ENCODE results near the gene CTAGE1.
"Not testable (repeated sequence)": the region's sequence is repeated elsewhere in the genome, so short reads cannot be mapped to it uniquely, and the experiment has no call there.

CTAGE1 gene

DNA sequence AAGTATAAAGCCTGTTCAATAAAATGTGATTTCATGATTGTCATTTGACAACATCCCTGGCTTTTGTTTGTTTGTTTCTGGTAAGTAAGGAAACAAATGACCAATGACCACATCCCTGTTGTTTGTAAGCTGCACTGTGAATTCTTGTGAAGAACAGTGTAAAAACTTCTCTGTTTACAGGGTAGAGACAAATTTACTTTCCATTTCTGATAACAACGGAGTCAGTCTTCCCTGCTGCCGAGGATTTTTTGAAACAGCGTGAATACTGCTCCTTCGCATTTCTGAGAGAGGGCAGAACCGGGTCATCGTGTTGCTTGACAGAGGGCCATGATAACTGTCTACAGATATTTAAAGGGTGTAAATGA is 38.4 kb upstream of the CTAGE1 start:
- no peak for DNase-seq (ENCODE audit: low spot score)
- TF ChIP-seq, protein P1, sequence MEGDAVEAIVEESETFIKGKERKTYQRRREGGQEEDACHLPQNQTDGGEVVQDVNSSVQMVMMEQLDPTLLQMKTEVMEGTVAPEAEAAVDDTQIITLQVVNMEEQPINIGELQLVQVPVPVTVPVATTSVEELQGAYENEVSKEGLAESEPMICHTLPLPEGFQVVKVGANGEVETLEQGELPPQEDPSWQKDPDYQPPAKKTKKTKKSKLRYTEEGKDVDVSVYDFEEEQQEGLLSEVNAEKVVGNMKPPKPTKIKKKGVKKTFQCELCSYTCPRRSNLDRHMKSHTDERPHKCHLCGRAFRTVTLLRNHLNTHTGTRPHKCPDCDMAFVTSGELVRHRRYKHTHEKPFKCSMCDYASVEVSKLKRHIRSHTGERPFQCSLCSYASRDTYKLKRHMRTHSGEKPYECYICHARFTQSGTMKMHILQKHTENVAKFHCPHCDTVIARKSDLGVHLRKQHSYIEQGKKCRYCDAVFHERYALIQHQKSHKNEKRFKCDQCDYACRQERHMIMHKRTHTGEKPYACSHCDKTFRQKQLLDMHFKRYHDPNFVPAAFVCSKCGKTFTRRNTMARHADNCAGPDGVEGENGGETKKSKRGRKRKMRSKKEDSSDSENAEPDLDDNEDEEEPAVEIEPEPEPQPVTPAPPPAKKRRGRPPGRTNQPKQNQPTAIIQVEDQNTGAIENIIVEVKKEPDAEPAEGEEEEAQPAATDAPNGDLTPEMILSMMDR (IDR thresholded peaks at IDR 0.05; ENCODE audit: extremely low read depth, missing control alignments): no peak

DNA sequence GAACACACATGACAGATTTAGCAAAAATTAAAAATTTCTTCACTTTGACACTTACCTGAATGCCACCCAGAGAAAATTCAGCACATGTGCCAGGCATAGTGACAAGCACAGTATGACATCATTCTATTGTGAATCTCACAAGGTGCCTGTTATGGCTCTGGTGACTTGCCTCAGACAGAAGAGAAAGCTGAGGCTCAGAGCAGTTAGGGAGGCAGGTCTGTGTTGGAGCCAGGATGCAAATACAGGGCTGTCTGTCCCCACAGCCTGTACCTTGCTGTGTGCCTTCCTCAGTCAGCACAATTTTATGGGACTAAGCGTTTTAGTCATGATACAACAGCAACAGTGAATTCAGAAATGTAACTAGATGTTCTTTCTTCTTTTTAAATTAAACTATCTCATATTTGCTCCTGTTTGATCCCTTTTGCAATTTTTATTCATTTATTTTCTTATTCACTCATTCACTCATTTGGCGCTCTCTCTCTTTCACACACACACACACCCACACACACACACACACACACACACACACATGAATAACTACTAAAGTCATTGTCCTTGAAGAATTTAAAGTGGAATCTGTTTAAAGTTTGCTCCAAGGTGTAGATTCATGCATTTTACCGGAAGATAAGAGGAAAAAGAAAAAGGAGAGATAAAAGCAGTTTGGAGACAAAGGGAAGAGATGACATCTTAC is 37.9 kb upstream of the CTAGE1 start:
- no peak for DNase-seq (ENCODE audit: low spot score)
- TF ChIP-seq, protein P1 (IDR thresholded peaks at IDR 0.05; ENCODE audit: extremely low read depth, missing control alignments): no peak

DNA sequence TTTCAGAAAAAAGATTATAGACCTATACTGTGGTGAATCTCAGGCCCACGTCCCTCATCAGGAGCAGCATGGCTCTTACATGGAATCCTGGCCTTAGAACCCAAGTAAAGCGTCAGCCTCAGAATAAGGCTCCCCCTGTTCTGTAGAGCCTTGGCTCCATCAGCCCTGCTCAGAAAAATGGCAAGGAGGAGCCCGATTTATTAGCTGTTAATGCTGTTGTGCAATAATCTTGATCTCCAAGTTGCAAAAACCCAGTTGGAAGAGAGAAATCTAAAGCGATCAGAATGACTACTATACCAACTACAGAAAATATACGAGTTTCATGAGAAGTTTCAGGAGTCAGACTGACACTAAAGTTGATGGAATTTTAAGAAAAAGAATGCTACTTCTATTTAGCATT is 35.6 kb upstream of the CTAGE1 start:
- DNase-seq (ENCODE audit: low spot score): no peak

DNA sequence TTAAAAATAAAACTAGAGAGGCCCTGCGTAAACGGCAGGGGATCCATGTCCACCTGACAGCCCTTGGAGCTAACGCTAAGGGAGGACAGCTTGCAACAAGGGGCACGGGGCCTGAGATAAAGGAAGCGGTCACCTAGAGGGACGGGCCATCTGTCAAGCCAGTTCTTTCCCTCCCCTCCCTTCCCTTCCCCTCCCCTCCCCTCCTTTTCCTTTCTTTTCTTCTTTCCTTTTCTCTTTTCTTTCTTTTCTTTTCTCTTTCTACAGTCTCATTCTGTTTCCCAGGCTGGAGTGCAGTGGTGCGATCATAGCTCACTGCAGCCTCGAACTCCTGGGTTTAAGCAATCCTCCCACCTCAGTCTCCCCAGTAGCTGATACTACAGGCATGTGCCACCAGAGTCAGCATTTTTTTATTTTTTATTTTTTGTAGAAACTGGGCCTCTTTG is 34.5 kb upstream of the CTAGE1 start:
- no peak for DNase-seq (ENCODE audit: low spot score)

More for the DNA sequence above, 35.6 kb upstream of the CTAGE1 start:
- TF ChIP-seq, protein P1 (IDR thresholded peaks at IDR 0.05; ENCODE audit: extremely low read depth, missing control alignments): no peak

DNA sequence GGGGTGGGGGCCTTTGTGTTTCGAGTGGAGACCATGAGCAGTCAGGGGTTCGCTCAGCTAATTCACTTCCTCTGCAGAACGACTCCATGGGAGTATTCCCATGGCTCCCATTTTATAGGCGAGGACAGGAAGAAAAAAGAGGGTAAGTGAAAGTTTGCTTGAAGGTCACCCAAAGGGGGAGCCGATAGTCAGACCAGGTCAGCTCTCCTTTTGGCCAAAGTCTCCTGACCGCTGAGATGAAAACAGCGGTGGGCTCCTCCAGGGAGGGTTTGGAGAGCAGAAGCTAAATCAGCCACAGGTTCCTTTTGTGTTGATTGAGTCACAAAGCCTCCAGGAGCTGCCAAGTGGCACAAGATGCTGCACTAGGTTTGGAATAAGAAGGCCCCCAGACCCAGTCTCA is 34.1 kb upstream of the CTAGE1 start:
- TF ChIP-seq, protein P1 (IDR thresholded peaks at IDR 0.05; ENCODE audit: extremely low read depth, missing control alignments): no peak
- DNase-seq (ENCODE audit: low spot score): peak; percentile 38

More for the DNA sequence above, 34.5 kb upstream of the CTAGE1 start:
- TF ChIP-seq, protein P1 (IDR thresholded peaks at IDR 0.05; ENCODE audit: extremely low read depth, missing control alignments): no peak

DNA sequence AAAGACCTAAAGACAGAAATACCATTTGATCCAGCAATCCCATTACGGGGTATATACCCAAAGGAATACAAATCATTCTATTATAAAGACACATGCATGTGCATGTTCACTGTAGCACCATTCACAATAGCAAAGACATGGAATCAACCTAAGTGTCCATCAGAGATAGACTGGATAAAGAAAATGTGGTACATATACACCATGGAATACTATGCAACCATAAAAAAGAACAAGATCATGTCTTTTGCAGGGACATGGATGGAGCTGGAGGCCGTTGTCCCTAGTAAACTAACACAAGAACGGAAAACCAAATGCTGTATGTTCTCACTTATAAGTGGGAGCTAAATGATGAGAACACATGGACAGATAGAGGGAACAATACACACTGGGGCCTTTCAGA is 33.1 kb upstream of the CTAGE1 start:
- not testable (repeated sequence) for DNase-seq (ENCODE audit: low spot score)

DNA sequence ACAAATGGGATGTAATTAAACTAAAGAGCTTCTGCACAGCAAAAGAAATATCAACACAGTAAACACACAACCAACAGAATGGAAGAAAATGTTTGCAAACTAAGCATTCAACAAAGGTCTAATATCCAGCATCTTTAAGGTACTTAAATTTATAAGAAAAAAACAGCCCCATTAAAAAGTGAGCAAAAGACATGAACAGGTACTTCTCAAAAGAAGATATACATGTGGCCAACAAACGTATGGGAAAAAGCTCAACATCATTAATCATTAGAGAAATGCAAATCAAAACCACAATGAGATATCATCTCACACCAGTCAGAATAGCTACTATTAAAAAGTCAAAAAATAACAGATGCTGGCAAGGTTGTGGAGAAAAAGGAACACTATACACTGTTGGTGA is 32.6 kb upstream of the CTAGE1 start:
- DNase-seq (ENCODE audit: low spot score): not testable (repeated sequence)

DNA sequence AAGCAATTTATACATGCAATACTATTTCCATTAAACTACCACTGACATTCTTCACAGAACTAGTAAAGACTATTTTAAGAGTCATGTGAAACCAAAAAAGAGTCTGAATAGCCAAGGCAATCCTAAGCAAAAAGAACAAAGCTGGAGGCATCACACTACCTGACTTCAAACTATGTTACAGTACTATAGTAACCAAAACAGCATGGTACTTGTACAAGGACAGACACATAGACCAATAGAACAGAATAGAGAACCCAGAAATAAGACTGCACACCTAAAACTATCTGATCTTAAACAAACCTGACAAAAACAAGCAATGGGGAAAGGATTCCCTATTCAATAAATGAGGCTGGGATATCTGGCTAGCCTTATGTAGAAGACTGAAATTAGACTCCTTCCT is 32.0 kb upstream of the CTAGE1 start:
- DNase-seq (ENCODE audit: low spot score): not testable (repeated sequence)

- TF ChIP-seq, protein P1 (IDR thresholded peaks at IDR 0.05; ENCODE audit: extremely low read depth, missing control alignments): no peak
- no peak for DNase-seq (ENCODE audit: low spot score)
Observed at GRCh38 chr18:22448238-22448637, 30.5 kb upstream of the CTAGE1 start.

Data from GM20000 (cell line).